HG02763 (cell line): Measurements from ENCODE around the gene SAFB.
"Not testable (repeated sequence)": the region's sequence is repeated elsewhere in the genome, so short reads cannot be mapped to it uniquely, and the experiment has no call there.

Experiments used
- ATAC-seq: cut with Tn5 transposase; IDR thresholded peaks from one replicate; pipeline ENCODE4 v1.9.1; 2021; ENCODE audit warnings: mild to moderate bottlenecking, moderate library complexity; ENCODE audit not compliant: unreplicated experiment

SAFB gene

DNA sequence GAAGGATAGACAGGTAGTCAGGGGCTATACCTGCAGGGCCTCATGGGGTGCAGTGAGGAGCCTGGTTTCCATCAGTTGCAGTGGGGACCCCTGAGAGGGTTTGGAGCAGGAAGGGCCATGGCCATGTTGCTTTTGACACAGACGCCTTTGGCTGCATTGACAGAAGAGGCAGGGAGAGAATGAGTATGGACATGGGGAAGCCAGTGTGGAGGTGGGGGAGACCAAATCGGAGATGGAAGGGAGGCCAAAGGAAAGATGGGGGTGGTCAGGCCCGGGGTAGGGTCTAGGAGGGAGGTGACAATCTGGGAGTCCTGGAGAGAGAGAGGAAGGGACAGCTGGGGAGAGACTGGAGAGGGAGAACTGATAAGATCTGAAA, 59.2 kb downstream of the SAFB start:
- ATAC-seq, result no peak

DNA sequence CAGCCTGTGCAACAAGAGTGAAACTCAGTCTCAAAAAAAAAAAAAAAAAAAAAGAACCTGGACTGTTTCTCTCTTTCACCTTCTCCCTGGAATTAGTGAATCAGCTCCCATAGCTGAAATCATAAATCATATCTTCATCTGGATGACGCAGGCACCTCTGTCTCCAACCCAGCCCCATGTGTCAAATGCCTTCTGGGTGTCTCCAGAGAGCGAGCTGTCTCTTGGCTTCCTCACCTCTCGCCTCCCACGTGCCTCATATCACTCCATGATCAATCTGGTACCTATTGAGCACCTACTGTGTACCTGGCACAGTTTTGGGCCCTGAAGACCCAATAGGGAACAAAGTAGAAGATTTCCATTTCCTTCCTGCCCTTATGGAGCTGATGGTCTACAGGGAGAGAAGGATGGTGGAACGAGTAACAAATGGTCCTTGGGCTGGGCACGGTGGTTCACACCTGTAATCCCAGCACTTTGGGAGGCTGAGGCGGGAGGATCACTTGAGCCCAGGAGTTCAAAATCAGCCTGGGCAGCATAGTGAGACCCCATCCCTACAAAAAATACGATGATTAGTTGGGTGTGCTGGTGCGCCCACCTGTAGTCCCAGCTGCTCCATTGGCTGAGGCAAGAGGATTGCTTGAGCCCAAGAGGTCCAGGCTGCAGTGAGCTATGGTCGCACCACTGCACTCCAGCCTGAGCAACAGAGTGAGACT, 60.4 kb downstream of the SAFB start:
- ATAC-seq, result no peak

DNA sequence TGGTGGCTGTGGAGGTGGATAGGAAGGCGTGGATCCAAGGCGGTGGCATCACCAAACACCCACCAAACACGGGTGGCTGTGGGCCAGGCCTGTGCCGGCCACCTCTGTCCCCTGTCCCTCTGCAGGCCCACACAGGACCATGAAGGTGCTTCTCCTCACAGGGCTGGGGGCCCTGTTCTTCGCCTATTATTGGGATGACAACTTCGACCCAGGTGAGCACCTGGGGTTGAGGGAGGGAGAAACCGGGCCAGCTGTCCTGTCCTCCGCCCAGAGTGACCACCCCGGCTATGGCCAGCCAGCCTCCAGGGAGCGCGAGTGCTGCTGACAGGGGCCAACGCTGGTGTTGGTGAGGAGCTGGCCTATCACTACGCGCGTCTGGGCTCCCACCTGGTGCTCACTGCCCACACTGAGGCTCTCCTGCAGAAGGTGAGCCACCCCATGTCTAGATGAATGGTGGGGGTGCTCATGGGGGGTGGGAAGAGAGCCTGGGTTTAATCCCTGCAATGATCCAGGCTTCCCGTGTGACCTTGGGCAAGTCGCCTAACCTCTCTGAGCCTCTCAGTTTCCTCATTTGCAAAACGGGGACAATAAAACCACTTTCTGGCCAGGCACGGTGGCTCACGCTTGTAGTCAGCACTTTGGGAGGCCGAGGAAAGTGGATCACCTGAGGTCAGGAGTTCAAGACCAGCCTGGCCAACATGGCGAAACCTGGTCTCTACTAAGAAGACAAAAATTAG, 62.0 kb downstream of the SAFB start:
- no peak for ATAC-seq

DNA sequence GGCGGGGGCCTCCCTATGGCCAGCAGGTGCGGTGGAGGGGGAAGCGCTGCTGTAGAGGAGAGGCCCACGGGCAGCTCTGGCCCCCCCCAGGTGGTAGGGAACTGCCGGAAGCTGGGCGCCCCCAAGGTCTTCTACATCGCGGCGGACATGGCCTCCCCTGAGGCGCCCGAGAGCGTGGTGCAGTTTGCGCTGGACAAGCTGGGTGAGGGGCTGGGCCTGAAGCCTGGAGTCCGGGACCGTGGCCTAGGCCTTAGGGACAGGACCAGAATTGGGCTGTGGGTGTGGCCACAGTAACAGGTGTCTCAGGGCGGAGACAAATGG, 63.4 kb downstream of the SAFB start:
- no peak for ATAC-seq

DNA sequence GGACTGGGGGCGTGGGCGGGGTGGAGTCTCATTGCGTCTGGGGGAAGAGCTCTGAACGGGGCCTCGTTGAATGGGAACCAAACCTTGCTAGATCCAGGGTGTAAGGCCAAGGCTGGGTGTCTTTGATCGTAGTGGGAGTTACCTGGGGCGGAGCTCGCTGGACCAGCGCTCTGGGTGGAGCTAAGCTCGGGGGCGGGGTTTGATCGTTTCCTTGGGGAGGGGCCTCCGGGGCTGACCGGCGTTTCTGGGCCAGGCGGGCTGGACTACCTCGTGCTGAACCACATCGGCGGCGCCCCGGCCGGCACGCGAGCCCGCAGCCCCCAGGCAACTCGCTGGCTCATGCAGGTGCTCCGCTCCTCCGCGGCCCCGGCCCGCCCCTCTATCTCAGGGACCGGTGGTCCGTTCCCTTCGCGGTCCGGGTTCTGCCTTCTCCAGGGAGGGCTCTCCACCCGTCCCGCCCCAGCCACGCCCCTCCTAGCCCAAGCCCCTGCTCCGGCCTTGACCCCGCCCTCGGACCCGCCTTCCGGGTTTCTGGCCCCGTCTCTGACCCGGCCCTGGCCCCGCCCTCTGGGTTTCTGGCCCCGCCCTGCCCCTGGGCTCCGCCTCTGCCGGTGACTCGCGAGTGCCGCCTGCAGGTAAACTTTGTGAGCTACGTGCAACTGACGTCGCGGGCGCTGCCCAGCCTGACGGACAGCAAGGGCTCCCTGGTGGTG, 63.9 kb downstream of the SAFB start:
- ATAC-seq, result peak; percentile 50

DNA sequence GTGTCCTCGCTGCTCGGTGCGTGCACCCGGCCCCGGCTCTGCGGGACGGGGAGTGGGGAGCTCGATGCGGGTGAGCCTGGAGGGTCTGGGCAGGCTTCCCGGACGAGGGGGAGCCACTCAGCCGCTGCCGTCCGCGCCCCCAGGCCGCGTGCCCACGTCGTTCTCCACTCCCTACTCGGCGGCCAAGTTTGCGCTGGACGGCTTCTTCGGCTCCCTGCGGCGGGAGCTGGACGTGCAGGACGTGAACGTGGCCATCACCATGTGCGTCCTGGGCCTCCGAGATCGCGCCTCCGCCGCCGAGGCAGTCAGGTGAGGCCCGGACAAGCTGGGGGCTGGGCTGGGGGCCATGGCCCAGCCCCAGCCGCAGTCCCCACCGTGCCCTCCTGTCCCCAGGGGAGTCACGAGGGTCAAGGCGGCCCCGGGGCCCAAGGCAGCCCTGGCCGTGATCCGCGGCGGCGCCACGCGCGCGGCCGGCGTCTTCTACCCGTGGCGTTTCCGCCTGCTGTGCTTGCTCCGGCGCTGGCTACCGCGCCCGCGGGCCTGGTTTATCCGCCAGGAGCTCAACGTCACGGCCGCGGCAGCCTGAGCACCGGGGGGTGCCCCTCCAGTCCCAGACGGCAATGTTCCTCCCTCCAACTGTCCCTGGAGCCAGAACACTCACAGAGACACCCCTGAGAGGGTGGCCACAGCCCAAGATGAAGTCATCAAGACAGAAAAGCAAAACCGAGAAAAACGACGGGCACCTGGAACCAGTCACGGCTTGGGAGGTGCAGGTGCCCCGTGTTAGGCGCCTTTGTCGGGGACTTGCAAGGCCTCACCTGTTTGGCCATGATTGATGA, 64.7 kb downstream of the SAFB start:
- ATAC-seq, result no peak

DNA sequence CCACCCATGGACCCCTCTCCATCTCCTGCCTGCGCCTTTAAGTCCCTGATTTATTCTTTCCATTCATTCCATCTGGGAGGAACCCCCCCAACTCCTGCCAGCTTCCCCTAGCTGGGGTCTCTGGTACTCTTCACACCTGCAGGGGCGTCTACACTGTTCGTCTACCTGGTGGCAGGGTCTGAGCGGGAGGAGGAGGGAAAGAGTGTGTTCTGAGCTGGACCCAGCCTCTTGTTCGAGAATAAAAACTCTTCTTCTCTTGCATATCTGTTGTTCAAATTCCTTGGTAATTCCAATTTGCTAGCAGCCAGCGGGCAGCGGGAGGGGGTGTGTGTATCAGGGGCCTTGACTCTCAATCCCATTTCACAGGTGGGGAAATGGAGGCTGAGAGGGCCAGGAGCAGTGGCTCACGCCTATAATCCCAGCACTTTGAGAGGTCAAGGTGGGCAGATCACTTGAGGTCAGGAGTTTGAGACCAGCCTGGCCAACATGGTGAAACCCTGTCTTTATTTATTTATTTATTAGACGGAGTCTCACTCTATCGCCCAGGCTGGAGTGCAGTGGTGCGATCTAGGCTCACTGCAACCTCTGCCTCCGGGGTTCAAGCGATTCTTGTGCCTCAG, 65.5 kb downstream of the SAFB start:
- ATAC-seq, result not testable (repeated sequence)

DNA sequence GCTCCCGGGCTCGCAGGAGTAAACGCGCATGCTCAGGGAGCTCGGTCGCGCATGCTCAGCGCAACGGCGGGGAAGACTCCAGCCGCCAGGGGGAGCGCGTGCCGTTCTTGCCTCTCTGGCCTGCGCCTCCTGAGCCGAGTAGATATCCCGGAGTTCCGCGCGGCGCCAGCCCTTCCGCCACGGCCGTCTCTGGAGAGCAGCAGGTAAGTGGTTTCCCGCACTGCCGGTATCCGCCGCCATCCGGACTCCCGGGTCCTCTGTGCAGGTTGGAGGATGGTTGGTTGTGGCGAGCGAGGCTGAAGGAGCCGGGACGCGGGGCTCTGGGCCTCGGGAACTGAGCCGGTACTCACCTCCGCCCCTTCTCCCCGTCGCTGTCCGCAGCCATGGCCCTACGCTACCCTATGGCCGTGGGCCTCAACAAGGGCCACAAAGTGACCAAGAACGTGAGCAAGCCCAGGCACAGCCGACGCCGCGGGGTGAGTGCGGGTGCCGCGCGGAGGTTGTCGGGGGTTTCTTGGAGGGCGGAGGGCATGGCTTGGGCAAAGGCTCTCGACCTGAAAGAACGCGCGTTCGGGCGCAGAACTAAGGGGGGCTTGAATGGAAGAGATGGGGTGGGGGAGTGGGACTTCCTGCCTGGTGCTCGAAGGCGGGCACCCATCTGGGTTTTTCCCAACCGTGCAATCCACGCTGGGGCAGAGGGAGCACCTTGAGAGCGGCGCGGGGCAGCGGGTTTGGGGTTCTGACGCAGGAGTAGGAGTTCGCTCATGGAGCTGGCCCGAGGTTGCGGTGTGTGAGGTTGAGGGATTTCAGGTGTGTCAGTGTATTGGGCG, 67.5 kb downstream of the SAFB start, which contains the start of gene RPL36:
Gene RPL36 (plus strand): TSS at position 171 of the 830 bp plus-strand sequence. CDS start 213 bp downstream, at position 384.
- peak; percentile 39 for ATAC-seq

DNA sequence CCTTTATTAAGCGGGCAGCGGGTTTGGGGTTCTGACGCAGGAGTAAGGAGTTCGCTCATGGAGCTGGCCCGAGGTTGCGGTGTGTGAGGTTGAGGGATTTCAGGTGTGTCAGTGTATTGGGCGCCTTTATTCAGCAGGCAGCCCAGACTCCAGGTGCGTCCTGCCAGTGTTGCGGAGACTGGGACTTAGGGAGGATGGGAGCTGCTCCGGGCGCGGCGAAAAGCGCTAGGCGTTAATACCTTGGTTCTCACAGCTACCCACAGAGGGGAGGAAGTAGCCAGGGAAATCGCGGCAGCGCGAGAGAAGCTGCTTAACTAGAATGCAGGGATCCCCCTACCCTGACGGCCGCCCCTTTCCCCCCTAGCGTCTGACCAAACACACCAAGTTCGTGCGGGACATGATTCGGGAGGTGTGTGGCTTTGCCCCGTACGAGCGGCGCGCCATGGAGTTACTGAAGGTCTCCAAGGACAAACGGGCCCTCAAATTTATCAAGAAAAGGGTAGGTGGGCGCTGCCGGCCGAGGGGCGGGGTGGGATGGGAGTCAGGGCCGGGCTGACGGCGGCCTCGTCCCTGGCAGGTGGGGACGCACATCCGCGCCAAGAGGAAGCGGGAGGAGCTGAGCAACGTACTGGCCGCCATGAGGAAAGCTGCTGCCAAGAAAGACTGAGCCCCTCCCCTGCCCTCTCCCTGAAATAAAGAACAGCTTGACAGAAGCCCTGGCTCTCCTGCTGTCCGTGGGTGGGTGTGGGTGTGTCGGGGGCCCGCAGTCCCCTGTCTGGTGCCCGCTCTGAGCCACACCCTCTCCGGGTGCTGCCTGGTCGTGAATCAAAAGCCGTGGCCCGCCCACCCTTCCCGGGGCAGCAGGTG, 68.3 kb downstream of the SAFB start:
- no peak for ATAC-seq

DNA sequence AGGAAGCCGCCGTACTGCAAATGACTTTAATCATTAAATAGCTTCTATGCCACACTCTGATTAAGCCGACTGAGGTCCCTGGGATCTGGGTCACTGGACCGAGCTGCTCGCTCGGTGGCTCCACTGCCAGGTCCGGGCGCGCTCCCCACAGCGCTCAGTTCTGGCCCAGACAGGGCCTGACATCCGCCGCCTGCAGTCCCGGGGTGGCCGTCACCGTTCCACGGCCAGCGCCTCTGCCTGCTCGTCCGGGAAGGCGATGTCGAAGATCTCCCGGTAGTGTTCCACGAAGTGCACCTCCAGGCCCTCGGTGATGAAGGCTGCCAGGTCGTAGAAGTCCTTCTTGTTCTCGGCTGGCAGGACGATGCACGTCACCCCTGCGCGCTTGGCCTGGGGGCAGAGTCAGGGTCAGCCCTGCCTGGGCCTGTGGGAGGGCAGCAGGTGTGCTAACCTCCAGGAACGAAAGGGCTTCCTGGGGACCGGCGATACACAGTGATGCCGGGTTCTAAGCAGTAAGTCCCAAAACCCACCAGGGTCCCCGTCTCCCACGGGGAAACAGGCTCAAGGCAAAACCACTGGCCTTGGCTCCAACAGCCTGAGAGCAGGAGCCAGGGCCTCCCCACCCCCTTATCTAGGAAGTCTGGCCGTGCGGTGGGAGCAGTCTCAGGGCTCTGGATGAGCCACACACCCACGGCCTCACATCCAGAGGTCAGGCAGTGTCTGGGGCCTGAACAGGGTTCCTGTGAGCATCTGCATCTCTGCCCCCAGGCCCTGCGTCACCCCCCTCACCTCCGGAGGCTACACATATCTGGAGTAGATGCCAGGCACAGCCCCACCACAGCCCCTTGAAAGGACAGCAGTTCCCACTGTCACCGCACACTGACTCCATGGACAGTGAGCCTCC, 69.2 kb downstream of the SAFB start:
- no peak for ATAC-seq

DNA sequence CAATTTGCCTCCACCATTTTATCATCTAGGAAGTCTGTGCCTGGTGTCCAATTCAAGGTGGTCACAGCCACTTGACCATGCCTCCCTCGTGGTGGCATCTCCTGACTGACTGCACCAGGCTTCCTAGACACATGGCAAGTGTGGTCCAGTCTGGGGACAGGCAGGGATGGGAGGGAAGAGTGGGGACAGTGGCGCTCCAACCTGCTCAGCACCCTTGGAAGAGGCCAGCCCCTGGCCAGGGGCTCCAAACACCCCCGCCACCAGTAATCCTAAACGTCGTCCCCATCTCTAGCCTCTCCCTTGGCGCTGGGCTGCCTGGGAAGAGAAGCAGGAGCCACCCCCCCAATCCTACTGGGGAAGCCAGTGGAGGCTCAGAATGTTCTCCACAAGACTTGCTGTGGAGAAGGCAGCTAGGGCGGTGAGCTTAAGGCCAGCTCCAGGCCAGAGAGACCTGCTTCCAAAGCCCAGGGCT, 69.9 kb downstream of the SAFB start:
- ATAC-seq, result no peak

DNA sequence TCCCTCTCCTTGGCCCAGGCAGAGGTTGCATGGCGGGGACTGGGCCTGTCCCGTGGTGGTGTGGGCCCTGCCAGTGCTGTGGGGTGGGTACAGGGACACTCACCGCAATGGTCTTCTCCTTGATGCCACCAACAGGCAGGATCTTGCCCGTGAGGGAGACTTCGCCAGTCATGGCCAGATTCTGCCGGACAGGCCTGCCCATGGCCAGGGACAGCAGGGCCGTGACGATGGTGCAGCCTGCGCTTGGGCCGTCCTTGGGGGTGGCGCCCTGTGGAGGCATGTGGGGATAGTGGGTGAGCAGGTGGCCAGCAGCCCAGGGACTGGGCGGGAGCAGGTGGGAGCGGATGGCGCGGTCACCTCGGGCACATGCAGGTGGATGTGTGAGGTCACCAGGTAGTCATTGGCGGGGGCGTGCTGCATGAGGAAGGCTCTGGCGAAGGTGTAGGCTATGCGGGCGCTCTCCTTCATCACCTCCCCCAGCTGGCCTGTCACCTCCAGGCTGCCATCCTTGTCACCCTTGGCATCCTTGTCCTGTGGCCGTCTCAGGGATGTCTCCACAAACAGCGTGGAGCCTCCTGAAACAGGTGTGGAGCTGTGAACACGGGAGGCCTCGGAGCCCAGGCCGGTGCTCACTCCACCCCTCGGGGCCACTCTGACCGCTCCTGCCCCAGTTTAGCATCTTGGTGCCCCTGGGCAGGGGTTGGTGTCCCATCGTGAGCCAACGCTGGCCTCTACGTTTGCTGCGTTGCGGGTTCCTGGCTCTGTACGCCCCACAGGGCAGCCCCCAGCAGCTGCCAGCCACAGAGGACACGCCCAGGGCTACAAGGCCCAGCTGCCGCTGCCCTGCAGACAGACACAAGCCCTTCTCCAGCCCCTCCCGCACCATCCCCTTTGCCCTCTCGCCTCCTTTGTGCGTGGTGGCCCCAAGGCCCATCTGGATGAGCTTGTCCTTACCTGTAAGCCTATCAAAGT, 70.6 kb downstream of the SAFB start:
- no peak for ATAC-seq

DNA sequence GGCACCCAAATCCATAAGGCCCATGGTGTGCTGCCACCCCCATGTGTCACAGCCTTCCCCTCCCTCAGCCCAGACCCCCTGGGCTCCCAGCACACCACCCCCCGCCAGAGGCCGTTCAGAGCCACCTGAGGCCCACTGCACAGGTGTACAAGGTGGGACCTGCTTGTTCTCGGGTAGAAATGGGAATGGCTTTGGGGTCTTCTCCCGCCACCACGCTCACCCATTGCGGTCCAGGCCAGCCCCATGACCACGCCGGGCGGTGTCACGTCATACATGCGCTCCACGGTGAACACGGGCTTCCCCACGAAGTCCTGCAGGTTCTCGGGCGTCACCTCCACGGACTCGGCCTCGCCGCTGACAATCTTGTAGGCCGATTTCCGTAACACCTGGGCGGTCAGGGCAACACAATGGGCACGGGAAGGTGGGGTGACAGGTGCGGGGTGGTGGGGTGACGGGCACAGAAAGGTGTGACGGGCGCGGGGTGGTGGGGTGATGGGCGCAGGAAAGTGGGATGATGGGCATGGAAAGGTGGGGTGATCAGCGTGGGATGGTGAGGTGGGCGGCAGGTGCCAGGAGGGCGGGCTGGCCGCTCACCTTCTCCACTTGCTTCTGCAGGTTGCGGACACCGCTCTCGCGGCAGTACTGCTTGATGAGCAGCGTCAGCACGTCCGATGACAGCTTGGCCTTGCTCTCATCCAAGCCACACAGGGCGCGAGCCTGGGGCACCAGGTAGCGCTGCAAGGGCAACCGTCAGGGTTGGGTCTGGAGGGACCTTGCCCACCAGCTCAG, 71.5 kb downstream of the SAFB start:
- no peak for ATAC-seq

DNA sequence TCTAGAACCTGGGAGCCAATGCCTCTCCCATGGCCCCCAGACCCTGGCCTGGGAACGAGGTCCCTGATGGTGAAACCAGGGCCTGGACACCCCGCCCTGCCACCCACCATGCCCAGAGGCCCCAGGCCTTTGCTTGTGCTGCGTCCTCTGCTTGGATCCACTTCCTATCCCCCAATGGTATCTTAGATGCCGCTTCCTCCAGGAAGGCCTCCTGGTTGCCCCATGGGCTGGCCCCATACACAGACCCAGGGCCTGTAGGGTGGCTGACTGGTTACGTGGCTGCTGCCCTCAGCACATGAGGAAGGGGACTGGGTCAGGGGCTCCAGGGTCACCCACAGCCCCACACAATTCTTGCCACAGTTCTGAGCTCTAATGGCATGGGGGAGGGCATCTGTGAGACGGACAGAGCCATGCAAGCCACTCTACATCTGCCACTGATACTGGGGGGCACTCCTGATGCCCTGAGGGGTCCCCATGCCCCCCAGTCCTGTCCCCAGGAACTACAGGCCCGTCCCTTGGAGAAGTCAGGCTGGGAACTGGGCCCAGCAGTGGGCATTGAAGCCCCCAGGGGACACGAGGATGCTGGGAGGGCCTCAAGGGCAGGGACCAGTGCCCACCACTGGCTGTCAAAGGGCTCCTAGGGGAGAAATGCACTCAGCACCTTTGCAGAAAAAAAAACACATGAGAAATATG, 72.2 kb downstream of the SAFB start:
- ATAC-seq, result no peak

DNA sequence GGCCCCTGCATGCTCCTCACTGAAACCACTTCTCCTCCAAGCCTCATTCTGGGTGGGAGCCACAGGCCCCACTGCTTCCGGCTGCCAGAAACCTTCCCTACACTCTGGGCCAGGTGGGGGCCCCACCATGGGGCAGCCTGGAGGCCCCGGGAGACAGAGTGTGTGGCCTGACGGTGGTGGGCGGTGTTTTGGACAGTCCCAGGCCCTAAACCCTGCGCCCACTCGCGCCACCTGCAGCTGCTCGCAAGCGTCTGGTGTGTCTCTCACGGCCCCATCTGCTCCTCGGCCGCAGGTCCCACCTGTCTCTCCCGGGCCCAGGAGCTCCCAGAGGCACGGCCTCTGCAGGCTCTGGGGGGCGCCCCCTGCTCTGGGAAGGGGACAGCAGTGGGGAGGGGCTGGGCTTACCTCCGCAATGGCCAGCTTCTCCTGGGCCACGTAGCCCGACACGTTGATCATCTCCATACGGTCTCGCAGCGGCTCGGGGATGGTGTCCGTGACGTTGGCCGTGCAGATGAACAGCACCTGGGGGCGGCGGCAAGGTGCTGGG, 72.8 kb downstream of the SAFB start:
- no peak for ATAC-seq
